Myocyte (in vitro differentiated cells): ENCODE results near the gene DTNBP1. TPM values are rescaled to one million over a fixed set of nuclear protein-coding genes. Genes with fewer than 3 reads are reported as not detected.

Experiments used
- DNase-seq: peaks from one replicate; pipeline ENCODE4 v3.0.0-alpha.2; 2012; ENCODE audit warnings: low read depth
- total RNA-seq: library from RNA; depleted of rRNA; stranded (reverse); fragments of >200 nt; gene quantifications from 2 replicates; pipeline ENCODE4 v1.2.3, GENCODE V29; 2014

Gene DTNBP1
- total RNA-seq, 1 donor from 2014 or later, result 4.3 TPM

- peak; percentile 99 for DNase-seq
Measured at GRCh38 chr6:15504581-15505350, 158.1 kb downstream of the DTNBP1 start.

GRCh38 chr6:15504040-15504495 lies 158.8 kb downstream of the DTNBP1 start:
- DNase-seq, result peak; percentile 37

GRCh38 chr6:15503346-15503680 lies 159.5 kb downstream of the DTNBP1 start:
- no peak for DNase-seq

- no peak for DNase-seq
Measured at GRCh38 chr6:15502446-15503345, 160.1 kb downstream of the DTNBP1 start.

GRCh38 chr6:15501826-15502445 lies 160.9 kb downstream of the DTNBP1 start:
- DNase-seq, result peak; percentile 74

GRCh38 chr6:15500901-15501825 lies 161.7 kb downstream of the DTNBP1 start:
- DNase-seq, result no peak

- DNase-seq, result no peak
Measured at GRCh38 chr6:15500078-15500740, 162.6 kb downstream of the DTNBP1 start.

- DNase-seq, result no peak
Measured at GRCh38 chr6:15499591-15499990, 163.2 kb downstream of the DTNBP1 start.

GRCh38 chr6:15499125-15499524 lies 163.7 kb downstream of the DTNBP1 start:
- no peak for DNase-seq

GRCh38 chr6:15498640-15499039 lies 164.2 kb downstream of the DTNBP1 start:
- no peak for DNase-seq

GRCh38 chr6:15496345-15497131 lies 166.3 kb downstream of the DTNBP1 start:
- DNase-seq, result no peak

- peak; percentile 97 for DNase-seq
Measured at GRCh38 chr6:15495375-15495901, 167.4 kb downstream of the DTNBP1 start.

- DNase-seq, result no peak
Measured at GRCh38 chr6:15493437-15494168, 169.2 kb downstream of the DTNBP1 start.

- no peak for DNase-seq
Measured at GRCh38 chr6:15491986-15492269, 170.9 kb downstream of the DTNBP1 start.

- peak; percentile 87 for DNase-seq
Measured at GRCh38 chr6:15491255-15491985, 171.4 kb downstream of the DTNBP1 start.

- DNase-seq, result no peak
Measured at GRCh38 chr6:15490242-15491100, 172.4 kb downstream of the DTNBP1 start.
